Left ventricle myocardium inferior (tissue), 1 donor: ENCODE results near the gene MICAL3. TPM values are rescaled to one million over a fixed set of nuclear protein-coding genes. Genes with fewer than 3 reads are reported as not detected.

Experiments used
- DNase-seq: peaks from one replicate; pipeline ENCODE4 v3.0.0-alpha.2; 2020
- H3K27ac ChIP-seq: fragments of 200-600 bp; replicated peaks from 2 replicates; pipeline ENCODE4 v1.8.0; 2021
- H3K27me3 ChIP-seq: fragments of 200-600 bp; 2 replicates; pipeline ENCODE4 v1.8.0; 2021; ENCODE audit warnings: low read depth
- H3K36me3 ChIP-seq: fragments of 200-600 bp; 2 replicates; pipeline ENCODE4 v1.8.0; 2021
- H3K4me1 ChIP-seq: fragments of 200-600 bp; 2 replicates; pipeline ENCODE4 v1.8.0; 2021
- H3K4me3 ChIP-seq: fragments of 200-600 bp; 2 replicates; pipeline ENCODE4 v1.8.0; 2021; ENCODE audit warnings: mild to moderate bottlenecking, moderate library complexity
- H3K9me3 ChIP-seq: fragments of 200-600 bp; replicated peaks from 2 replicates; pipeline ENCODE4 v1.8.0; 2021
- intact Hi-C: fragments of 100-400 bp; cut with micrococcal nuclease; formaldehyde crosslinking; loops from one replicate; pipeline ENCODE4 v1.11.0; 2022
- total RNA-seq: library from RNA; stranded (reverse); fragmentation: NEBNext Ultra II Directional; extraction: Animal tissue kit (Norgen Biotek cat#: 25700); gene quantifications from one replicate; pipeline ENCODE4 v1.2.1, GENCODE V29; 2021
- TF ChIP-seq, protein P1 (sequence below): fragments of 200-600 bp; IDR thresholded peaks from 2 replicates; pipeline ENCODE4 v1.8.0; 2021; ENCODE audit warnings: antibody characterized with exemption, mild to moderate bottlenecking, borderline replicate concordance
- donor health status: DM: no; HTN: yes; CAD: no; lungs with severe emphysema.

The MICAL3 gene
- total RNA-seq, 1 donor from 2014 or later: 92.5 TPM

GRCh38 chr22:18062421-18062820 is 38.1 kb upstream of the MICAL3 start:
- DNase-seq: no peak
- H3K4me3 ChIP-seq: no peak overlapping the region
- peaks cover 25% of the 10 kb centered on the region for H3K4me1 ChIP-seq
- H3K27me3 ChIP-seq: peaks cover 6% of the 10 kb centered on the region
- intact Hi-C loops: no loop called here
- no peaks in the 10 kb centered on the region for H3K9me3 ChIP-seq
- TF ChIP-seq, protein P1, sequence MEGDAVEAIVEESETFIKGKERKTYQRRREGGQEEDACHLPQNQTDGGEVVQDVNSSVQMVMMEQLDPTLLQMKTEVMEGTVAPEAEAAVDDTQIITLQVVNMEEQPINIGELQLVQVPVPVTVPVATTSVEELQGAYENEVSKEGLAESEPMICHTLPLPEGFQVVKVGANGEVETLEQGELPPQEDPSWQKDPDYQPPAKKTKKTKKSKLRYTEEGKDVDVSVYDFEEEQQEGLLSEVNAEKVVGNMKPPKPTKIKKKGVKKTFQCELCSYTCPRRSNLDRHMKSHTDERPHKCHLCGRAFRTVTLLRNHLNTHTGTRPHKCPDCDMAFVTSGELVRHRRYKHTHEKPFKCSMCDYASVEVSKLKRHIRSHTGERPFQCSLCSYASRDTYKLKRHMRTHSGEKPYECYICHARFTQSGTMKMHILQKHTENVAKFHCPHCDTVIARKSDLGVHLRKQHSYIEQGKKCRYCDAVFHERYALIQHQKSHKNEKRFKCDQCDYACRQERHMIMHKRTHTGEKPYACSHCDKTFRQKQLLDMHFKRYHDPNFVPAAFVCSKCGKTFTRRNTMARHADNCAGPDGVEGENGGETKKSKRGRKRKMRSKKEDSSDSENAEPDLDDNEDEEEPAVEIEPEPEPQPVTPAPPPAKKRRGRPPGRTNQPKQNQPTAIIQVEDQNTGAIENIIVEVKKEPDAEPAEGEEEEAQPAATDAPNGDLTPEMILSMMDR: no peak
- H3K27ac ChIP-seq: no peak overlapping the region
- no peaks in the 10 kb centered on the region for H3K36me3 ChIP-seq

DNA sequence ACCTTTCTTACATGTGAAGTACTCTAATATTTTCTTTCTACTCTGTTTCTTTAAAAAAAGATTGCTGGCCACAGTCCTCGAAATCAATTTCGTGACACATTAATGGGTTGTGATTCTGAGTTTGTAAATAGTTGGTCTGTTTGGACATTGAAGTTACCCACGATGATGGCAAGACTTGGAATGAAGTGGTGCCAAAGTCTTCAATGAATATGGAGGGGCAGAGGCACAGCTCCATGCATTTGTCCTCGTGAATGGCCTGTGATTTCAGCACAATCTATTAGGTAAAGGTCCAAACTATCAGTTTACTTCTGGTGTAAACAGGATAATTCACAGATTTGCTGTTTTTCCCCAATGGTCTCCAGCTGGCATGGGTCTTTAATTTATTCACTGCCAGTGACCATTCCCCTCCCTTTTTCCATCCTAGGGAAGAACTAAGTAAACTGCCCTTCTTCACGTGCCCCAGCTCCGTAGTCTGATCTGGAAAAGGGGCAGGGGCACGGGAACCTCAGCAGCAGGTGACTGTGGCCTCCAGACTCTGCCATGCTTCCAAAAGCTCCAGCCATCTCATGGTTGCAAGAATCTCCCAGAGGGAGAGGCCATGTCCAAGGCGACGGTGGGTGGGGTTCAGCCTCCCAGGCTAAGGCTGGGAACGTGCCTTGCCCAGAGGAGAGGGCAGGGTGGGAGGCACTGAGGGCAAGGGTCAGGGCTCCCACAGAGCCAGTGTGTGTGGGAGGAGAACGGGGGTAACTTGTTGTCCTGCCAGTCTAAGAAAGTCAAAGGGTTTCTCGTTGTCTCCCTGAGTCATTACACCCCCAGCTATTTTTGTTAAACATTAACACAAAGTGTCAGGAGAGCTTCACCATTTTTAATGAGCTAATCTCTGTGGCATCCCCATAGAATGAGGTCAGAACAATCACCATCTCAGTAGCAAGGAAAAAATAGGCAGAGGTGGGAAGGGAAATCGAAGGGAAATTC is 36.6 kb upstream of the MICAL3 start:
- Histone ChIP-seq H3K27me3 (peaks cover 6% of the 10 kb centered on the region), H3K9me3 (no peaks in the 10 kb centered on the region), H3K36me3 (no peaks in the 10 kb centered on the region), H3K4me3 (no peak overlapping the region), H3K4me1 (peaks cover 36% of the 10 kb centered on the region), H3K27ac (no peak overlapping the region)
- TF ChIP-seq, protein P1: no peak
- intact Hi-C loops: no loop called here
- DNase-seq: no peak

DNA sequence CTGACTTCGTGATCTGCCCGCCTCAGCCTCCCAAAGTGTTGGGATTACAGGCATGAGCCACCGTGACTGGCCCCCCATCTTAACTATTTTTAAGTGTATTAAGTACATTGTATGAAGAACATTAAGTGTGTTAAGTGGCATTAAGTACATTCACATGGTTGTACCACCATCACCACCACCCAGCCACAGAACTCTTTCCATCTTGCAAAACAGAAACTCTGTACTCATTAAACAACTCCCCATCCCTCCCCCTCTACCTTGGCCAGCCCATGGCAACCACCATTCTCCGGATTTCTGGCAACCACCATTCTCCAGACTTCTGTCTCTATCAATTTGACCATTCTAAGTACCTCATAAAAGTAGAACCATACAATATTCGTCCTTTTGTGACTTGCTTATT is 35.6 kb upstream of the MICAL3 start:
- TF ChIP-seq, protein P1: no peak
- Histone ChIP-seq H3K27me3 (peaks cover under 1% of the 10 kb centered on the region), H3K27ac (no peak overlapping the region), H3K9me3 (no peaks in the 10 kb centered on the region), H3K4me3 (no peak overlapping the region), H3K4me1 (peaks cover 40% of the 10 kb centered on the region), H3K36me3 (no peaks in the 10 kb centered on the region)
- intact Hi-C loops: no loop called here
- DNase-seq: no peak

- H3K4me3 ChIP-seq: no peak overlapping the region
- DNase-seq: no peak
- no peak overlapping the region for H3K27ac ChIP-seq
- intact Hi-C loops: no loop called here
- no peaks in the 10 kb centered on the region for H3K9me3 ChIP-seq
- TF ChIP-seq, protein P1: no peak
- no peaks in the 10 kb centered on the region for H3K36me3 ChIP-seq
- peaks cover 40% of the 10 kb centered on the region for H3K4me1 ChIP-seq
- no peaks in the 10 kb centered on the region for H3K27me3 ChIP-seq
Measured at GRCh38 chr22:18059473-18059872, 35.1 kb upstream of the MICAL3 start.

DNA sequence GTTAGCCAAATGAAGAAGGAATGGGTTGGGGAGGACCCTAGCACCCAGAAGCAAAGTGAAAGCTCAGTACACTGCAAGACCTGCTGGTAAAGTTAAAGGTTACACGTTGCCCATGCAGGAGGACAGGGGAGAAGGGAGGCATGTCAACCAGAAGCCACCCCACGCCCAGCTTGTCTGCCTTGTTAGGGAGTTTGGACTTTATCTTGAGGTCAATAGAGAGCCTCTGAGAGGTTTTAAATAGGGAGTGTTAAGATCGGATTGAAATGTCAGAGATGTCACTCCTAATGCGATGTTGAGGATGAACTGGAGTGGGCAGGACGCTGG is 34.7 kb upstream of the MICAL3 start:
- Histone ChIP-seq H3K4me1 (peaks cover 40% of the 10 kb centered on the region), H3K4me3 (no peak overlapping the region), H3K27ac (no peak overlapping the region), H3K36me3 (no peaks in the 10 kb centered on the region), H3K27me3 (no peaks in the 10 kb centered on the region), H3K9me3 (no peaks in the 10 kb centered on the region)
- no peak for DNase-seq
- intact Hi-C loops: no loop called here
- TF ChIP-seq, protein P1: no peak
